ENCODE results near the gene ATAD5. TPM values are rescaled to one million over a fixed set of nuclear protein-coding genes. Genes with fewer than 3 reads are reported as not detected.

The ATAD5 gene, protein sequence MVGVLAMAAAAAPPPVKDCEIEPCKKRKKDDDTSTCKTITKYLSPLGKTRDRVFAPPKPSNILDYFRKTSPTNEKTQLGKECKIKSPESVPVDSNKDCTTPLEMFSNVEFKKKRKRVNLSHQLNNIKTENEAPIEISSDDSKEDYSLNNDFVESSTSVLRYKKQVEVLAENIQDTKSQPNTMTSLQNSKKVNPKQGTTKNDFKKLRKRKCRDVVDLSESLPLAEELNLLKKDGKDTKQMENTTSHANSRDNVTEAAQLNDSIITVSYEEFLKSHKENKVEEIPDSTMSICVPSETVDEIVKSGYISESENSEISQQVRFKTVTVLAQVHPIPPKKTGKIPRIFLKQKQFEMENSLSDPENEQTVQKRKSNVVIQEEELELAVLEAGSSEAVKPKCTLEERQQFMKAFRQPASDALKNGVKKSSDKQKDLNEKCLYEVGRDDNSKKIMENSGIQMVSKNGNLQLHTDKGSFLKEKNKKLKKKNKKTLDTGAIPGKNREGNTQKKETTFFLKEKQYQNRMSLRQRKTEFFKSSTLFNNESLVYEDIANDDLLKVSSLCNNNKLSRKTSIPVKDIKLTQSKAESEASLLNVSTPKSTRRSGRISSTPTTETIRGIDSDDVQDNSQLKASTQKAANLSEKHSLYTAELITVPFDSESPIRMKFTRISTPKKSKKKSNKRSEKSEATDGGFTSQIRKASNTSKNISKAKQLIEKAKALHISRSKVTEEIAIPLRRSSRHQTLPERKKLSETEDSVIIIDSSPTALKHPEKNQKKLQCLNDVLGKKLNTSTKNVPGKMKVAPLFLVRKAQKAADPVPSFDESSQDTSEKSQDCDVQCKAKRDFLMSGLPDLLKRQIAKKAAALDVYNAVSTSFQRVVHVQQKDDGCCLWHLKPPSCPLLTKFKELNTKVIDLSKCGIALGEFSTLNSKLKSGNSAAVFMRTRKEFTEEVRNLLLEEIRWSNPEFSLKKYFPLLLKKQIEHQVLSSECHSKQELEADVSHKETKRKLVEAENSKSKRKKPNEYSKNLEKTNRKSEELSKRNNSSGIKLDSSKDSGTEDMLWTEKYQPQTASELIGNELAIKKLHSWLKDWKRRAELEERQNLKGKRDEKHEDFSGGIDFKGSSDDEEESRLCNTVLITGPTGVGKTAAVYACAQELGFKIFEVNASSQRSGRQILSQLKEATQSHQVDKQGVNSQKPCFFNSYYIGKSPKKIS (N-terminal part only)
- 4.1 TPM for total RNA-seq

DNA sequence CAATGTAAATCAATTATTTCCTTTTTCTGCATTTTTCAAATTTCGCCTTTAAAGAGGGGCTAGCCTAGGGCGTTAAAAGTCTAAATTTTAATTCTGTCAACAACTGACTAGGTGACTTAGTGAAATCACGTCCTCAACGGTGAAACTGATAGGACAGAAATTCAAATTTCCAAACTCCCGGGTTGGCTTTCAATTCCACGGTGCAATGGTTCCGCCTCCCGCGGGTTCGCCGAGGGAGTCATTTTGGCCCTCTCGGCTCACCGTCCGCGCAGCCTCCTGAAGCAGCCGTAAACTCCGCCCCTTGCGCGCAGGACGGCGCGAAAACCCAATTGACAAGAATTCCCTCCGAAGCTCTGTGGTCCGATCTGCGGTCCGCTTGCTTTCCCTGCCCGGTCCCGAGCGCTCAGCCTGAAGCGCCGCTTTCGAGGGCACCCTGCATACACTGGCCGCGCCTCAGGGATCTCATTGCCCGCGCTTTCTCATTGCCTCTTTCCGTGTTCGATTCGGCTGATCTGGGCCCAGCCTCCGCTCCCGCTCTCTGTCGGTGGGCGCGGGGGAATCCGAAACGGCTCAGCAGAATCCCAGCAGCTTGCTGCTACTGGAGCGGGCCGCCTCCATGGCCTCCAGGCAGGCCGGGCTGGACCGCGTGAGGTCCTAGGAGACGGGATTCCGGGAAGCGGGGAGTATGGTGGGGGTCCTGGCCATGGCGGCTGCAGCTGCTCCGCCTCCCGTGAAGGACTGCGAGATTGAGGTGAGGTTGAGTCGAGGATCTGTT is at the start of gene ATAD5:
Gene ATAD5 (plus strand): TSS at position 304 of the 775 bp plus-strand sequence. CDS start 382 bp downstream, at position 686.

DNA sequence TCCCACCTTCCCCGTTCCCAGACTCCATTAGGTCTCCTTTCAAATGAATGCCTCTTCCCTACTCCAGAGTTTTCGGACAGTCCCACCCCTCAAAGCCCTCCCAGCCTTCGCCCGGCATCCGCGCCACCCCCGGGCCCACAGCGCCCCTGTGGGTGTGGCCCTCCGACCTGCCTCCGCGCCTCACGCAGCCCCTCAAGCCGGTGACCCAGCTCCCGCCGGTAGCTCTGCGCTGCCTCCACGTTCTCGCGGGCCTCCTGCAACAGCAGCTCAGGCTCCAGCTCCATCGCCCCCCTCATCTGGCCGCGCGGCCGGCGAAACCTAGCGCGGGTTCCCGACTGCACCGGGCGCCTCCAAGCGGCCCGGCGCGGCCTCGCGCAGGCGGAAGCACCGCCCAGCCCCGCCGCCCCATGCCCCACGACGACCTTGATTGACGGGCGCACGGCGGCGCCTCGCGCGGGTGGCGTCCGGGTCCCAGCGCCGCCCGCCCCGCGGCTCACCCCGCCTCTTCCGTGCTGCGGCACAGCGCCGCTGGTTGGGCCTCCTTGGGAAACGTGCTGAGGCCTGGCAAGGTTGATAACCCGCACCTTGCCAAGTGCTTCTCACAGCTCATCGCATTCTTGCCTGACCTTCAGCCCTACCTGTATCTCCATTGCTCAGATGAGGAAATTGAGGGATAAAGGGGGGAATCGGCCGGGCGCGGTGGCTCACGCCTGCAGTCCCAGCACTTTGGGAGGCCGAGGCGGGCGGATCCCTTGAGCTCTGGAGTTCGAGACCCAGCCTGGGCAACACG is 7.2 kb upstream of the ATAD5 start, which contains the start of gene CRLF3:
Gene CRLF3 (minus strand): TSS at position 337 of the 790 bp plus-strand sequence. CDS start 41 bp downstream, at position 296.

DNA sequence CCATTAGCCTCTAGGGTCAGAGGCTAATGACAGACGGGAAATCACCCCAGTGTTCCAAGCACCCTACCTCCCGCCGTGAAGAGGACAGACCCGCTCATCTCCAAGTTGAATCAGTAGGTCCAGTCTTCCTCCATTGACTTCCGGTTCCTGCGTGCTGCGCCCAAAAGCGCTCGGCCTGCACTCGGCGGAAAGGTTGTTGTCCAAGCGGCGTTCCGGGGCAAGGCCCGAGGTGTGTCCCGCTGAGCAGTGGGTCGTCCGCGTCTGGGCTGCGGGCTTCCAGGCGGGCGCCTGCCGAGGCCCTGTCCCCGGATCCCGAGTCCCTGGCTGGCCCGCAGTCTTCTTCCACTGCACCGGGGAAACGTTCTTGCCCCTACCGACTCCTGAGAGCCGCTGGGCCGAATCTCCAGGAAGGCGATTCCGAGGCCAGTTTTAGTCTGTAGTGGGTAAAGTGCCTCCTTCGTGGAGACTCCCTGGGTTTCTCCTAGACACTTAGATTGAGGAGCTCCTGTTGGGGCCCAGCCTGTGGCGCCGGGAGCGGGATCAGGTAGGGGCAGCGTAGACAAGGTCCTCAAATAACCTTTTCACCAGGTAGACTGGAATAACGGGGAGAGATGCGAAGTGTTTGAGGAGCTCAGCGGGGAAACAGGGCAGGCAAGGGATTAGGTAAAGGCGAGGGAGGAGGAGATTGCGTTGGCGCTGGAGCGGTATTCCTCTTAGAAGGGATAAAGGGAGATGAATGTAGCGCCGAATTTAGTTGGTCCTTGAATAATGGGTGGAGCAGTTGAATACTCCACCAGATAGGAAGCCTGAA is 74.5 kb downstream of the ATAD5 start, which contains the start of gene TEFM:
Gene TEFM (minus strand): TSS at position 138 of the 811 bp plus-strand sequence. CDS start 40 bp downstream, at position 98.

DNA sequence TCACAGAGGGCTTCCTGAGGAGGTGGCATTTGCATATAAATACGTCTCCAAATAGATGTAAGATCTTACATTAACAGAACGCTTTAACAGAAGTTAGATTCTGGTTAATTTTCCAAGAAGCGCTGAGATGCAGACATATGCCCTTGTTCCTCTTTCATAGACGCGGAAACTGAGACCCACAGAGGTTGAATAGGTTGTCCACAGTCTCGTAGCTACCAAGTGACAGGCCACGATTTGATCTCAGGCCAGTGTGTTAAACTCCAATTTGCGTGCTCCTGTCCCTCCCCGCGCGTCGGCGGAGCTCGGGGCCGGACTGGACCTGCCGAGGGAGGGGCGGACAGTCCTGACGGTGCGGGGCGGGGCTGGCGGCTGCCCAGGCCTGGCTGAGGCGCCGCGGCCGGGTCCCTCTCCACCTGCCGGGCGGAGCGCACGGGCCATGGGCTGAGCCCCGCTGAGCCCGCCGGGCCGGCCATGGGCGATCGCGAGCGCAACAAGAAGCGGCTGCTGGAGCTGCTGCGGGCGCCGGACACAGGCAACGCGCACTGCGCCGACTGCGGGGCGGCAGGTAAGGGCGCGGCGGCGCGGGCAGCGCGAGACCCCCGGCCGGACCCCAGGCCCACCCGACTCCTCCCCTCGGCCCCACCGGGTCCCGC is 89.9 kb downstream of the ATAD5 start, which contains the start of gene ADAP2:
Gene ADAP2 (plus strand): TSS at position 402 of the 653 bp plus-strand sequence. CDS start 70 bp downstream, at position 472.

Small RNA genes within 50 kb of the gene (small RNA-seq; reads per million reads assigned to genes)
- gene RNU6-298P (ENCODE audit: low replicate concordance) = not detected

Other genes starting within 250 kb of the ATAD5 start
- gene CRLF3, start 7.3 kb upstream of the ATAD5 start, total RNA-seq = 11.1 TPM
- 21.1 TPM for gene TEFM, start 74.3 kb downstream of the ATAD5 start, total RNA-seq
- 11.1 TPM for gene ADAP2, start 90.0 kb downstream of the ATAD5 start, total RNA-seq
- 13.8 TPM for gene RNF135, start 139.1 kb downstream of the ATAD5 start, total RNA-seq